GM18508 (cell line): Measurements from ENCODE around the gene KCNQ1.

ENCODE experiments used
- ATAC-seq: cut with Tn5 transposase; IDR thresholded peaks from one replicate; pipeline ENCODE4 v1.9.1; 2021; ENCODE audit warnings: moderate number of reproducible peaks; ENCODE audit not compliant: insufficient read depth, unreplicated experiment

Gene KCNQ1

DNA sequence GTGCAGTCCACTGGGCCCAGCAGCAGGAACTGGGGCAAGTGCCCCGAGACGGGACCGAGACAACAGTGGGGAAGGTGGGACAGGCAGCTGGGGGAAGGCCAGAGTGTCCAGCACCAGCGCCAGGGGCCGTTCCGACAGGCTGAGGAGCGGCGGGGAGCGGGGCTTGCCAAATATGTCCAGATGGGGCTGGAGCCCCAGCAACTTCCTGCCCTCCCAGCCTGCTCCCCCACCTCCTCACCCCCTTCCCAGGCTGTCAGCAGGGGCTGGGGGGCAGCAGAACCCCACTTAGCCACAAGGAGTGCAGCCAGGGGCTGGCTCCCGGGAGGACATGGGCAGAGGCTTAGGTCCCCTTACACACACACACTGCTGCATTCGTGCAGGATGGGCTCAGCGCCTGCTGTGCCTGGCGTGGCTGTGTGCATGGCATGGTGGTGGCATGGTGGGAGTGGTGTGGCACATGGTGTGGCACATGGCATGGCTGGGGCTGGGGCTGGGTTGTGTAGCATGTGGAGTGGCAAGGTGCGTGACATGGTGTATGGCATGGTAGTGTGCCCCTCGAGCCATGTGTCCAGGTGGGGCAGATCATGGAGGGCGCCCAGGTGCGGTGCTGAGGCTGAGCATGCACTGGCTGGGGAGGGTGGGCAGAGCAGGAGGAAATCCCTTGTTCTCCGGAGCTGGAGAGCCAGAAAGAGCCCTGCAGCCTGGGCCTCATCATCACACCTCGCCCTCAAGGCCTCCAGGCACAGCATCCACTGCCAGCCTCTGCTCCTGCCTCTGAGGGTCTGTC, 389.1 kb downstream of the KCNQ1 start:
- ATAC-seq: no peak

- no peak for ATAC-seq
Measured at GRCh38 chr11:2834503-2835273, 389.9 kb downstream of the KCNQ1 start.

GRCh38 chr11:2835296-2835695, 390.5 kb downstream of the KCNQ1 start:
- ATAC-seq: no peak

- no peak for ATAC-seq
Measured at GRCh38 chr11:2835751-2836150, 390.9 kb downstream of the KCNQ1 start.

DNA sequence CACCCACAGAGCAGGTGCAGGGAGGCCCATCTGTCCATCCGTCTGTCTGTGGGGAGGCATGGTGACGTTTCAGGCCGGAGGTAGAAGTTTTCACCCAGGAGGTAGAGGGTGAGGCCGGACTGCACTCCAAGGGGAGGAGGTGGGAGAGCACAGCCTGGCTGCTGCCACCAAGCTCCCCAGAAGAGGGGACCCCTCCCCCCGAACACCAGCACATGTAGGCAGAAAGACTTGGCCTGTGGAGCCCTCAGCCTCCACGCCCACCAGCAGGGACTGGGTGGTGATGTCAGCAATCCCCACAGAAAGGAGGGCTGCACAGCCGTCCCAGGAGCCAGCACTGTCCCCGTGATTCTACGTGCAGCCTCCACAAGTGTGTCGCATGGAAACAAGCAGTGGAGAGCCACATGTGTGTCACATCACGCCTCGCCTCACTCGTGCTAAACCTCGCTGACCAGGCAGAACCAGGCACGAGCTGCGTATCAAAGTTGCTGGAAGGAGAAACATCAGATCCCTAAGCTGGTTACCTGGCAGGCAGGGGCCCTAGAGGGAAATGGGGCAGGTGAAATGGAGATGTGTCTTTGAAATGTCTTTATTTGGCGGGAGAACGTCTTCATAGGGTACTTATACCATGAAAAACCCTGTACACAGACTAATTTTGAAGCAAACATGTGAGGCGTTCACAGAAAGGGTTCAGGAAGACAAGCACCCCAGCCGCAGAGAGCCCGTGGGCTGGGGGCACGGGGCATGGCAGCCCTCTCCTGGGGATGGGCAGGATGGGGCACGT, 391.7 kb downstream of the KCNQ1 start:
- no peak for ATAC-seq

DNA sequence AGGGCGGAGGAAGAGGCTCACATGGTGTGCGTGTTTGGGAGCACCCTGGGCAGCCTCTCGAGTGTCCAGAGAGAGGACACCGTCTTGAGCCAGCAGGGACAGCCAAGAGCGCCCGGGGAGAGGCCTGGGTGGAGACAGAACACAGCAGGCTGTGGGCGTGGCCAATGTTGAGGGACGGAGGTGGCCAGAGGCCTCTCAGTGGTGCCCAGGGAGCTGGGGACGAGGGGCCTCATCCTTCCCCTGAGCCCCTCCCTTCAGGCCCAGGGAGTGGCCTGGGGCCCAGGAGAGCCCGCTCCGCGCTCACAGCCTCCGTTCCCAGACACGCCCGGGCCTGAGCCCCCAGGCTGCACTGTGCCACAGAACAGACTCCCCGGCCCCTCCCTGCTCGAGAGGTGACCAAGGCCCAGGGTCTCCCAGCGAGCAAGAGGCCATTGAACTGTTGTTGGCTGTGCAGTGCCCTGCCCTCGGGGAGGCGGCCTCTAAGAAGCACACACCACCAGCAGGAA, 392.3 kb downstream of the KCNQ1 start:
- ATAC-seq: no peak

GRCh38 chr11:2837651-2838050, 392.8 kb downstream of the KCNQ1 start:
- no peak for ATAC-seq

GRCh38 chr11:2838091-2838490, 393.3 kb downstream of the KCNQ1 start:
- no peak for ATAC-seq

GRCh38 chr11:2838676-2839294, 394.0 kb downstream of the KCNQ1 start:
- ATAC-seq: no peak

DNA sequence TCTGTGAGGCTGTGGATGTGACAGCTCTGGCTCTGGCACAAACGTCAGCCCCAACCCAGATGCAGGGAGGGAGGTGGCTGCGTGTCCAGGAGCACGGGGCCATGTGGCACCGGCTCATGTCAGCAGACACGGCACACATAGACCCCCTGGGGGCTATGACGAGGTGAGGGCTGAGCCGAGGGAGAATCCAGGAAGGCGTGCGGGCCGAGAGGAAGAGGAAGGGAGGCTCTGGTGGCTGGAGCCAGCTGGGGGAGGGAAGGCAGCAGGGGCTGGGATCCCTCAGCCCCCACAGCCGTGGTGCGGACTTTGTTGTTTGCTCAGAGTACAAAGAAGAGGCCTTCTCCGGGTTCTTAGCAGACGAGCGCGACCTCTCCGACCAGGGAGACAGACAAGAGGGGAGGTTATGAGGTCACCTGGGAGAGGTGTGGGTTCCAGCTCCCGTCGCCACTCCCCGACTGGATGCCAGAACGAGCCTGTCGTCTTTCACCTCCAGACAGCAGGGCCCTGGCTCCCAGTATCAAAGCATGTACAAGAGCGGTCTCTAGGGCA, 394.7 kb downstream of the KCNQ1 start:
- ATAC-seq: no peak

DNA sequence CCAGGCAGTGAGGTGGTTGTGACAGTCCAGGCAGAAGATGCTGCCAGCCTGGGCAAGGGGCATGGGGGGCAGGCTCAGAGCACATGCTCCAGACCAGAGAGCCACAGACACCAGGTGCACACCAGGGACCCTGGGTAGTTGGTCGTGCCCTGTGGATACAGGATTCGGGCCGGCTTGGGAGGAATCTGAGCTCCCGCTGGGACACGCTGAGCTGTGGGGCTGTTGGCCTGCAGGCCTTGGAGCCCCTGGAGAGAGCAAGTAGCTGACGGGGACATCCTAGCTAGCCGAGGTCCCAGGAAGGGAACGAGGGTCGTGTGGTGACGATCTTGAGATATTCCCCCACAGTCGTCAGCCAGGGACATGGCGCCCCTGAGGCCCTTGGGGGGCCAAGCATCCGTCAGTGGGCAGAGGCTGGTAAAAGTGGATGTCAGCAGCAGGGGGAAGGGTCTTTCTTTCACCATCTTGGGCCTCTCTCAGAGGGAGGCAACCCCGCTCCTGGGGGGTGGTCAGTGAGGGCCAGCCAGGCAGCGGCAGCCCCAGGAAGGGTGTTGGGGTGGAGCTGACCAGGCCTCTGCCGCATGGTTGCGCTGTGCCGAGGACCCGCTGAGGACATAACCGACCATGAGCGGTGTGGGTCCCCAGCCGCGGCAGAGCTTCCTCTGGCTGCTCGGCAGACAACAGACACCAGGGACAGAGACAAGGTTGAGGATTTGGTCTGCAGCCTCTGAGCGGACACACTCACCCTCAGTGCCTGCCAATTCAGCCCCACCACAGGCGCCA, 396.8 kb downstream of the KCNQ1 start:
- no peak for ATAC-seq

- ATAC-seq: no peak
Measured at GRCh38 chr11:2842876-2843275, 398.1 kb downstream of the KCNQ1 start.

DNA sequence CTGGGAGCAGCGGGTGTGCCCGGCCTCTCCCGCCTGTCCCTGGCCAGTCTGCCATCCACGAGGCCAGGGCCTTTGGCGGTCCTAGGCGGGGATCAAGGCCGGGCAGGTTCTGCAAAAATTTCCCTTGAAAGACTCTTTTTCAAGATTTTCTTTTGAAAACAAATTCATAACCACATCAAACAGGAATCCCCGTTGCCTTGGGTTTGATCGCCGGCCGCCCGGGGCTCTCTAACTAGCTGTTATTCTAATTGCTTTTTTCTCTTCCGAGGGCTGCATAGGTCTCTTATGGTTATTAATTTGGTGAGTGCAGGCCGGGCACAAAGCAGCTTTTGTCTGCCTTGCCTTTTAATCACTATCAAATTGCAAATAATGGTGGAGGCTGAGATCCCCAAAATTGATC, 398.7 kb downstream of the KCNQ1 start:
- ATAC-seq: no peak

- no peak for ATAC-seq
Measured at GRCh38 chr11:2844116-2844842, 399.5 kb downstream of the KCNQ1 start.

DNA sequence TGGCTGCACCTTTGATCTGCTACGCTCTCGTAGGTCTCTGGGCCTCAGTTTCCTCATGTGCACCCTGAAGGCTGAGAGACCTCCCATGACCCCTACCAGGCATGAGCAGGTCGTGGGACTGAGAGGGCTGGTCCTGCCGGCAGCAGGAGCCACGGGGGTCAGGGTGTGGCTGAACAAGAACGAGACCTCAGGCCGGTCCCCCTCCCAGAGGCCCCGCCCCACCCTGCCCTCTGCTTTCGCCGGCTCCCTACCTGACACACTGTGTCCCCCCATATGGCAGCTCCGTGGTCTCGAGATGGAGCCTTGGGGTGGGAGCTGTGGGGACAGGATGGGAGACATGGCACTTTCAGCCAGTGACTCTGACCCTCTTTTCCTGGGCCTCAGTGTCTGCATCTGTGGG, 400.2 kb downstream of the KCNQ1 start:
- ATAC-seq: no peak

- ATAC-seq: no peak
Measured at GRCh38 chr11:2846056-2846455, 401.2 kb downstream of the KCNQ1 start.

DNA sequence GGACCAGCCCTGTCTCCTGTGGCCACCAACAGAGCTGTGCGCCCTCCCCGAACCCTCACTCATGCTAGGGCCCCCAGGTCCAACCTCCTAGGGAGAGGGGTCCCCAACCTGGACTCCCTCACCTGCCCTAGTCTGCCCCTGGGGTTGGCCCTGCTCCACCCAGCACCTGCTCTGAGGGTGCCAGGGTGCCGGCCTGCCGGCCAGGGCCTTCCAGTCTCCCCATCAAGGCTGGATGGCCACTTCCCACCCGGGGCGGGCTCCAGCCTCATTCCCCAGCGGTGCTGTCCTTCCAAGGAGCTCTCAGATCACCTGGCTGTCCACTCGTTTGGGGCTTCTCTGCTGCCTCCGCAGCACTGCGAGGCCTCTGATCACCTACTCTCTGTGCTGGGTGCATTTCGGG, 401.7 kb downstream of the KCNQ1 start:
- no peak for ATAC-seq

DNA sequence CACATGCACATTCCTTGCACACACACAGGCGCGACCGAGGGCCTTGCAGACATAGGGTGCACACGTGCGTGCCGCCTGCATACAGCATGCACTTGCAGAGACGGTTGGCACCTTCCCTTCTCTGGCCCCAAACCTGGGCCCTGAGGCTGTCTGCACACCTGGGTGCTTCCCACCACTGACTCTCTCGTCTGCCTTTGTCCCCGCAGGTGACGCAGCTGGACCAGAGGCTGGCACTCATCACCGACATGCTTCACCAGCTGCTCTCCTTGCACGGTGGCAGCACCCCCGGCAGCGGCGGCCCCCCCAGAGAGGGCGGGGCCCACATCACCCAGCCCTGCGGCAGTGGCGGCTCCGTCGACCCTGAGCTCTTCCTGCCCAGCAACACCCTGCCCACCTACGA, 402.8 kb downstream of the KCNQ1 start:
- ATAC-seq: no peak

DNA sequence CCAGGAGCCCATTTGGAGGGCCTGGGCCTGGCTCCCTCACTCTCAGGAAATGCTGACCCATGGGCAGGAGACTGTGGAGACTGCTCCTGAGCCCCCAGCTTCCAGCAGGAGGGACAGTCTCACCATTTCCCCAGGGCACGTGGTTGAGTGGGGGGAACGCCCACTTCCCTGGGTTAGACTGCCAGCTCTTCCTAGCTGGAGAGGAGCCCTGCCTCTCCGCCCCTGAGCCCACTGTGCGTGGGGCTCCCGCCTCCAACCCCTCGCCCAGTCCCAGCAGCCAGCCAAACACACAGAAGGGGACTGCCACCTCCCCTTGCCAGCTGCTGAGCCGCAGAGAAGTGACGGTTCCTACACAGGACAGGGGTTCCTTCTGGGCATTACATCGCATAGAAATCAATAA, 403.7 kb downstream of the KCNQ1 start:
- no peak for ATAC-seq
